Measurements from ENCODE around the gene SUPT16H. TPM values are rescaled to one million over a fixed set of nuclear protein-coding genes. Genes with fewer than 3 reads are reported as not detected.
A peak's percentile ranks its signal among the peaks of the same experiment; 100 is the strongest.

SUPT16H gene
- total and polyA plus RNA-seq, 2 of the 8 experiments (the other 6 are each of a cell fraction or from before 2014, with no cell fraction given): 138 to 201 TPM

GRCh38 chr14:21309238-21309636 is 74.6 kb downstream of the SUPT16H start:
- Histone ChIP-seq H3K4ac (replicated peaks; ENCODE audit: insufficient read length, low read depth, low read length) (peak overlapping the region; percentile 87), H3K18ac (ENCODE audit: extremely low read depth, low read length) (peak overlapping the region; percentile 97), H2BK12ac (ENCODE audit: low read depth, low read length) (peak overlapping the region; percentile 100), H3K9me3 (ENCODE audit: insufficient read depth in 2 of 2, low read depth in 1 of 2, low read length in 1 of 2) (no peaks in the 10 kb centered on the region), H3K4me3 (ENCODE audit: extremely low read depth in 1 of 4, insufficient read depth in 2 of 4, low read depth in 3 of 4, low read length in 4 of 4) (peak overlapping the region in 2 of 4 experiments; percentile 1 to 49; a peak in 2 of 8 replicates), H3K27ac (ENCODE audit: low read depth, low read length) (peak overlapping the region; percentile 77), H3K36me3 (ENCODE audit: control insufficient read depth in 2 of 4, insufficient read depth in 4 of 4, low read length in 3 of 4) (no peaks in the 10 kb centered on the region), H2AK5ac (ENCODE audit: low read depth, low read length) (peak overlapping the region; percentile 100), H4K8ac (ENCODE audit: extremely low read depth, insufficient read depth, low read length) (peak overlapping the region; percentile 93; the same call in 1 of the 2 replicates), H3K23me2 (ENCODE audit: low read depth, low read length) (peaks cover 2% of the 10 kb centered on the region), H2BK5ac (ENCODE audit: low read depth, low read length) (peak overlapping the region; percentile 98), H3K14ac (ENCODE audit: insufficient read length) (no peak overlapping the region), H2BK120ac (replicated peaks; ENCODE audit: low read depth, low read length) (peak overlapping the region; percentile 97), H3K9ac (replicated peaks in 1 of 4; ENCODE audit: extremely low read depth in 1 of 4, low read depth in 3 of 4, low read length in 3 of 4) (peak overlapping the region in 3 of 4 experiments; percentile 35 to 73 (median 68); a peak in 6 of 7 replicates), H4K20me1 (replicated peaks in 1 of 2; ENCODE audit: control insufficient read depth in 1 of 2, insufficient read depth in 2 of 2, low read length in 2 of 2) (no peaks in the 10 kb centered on the region), H2AFZ (ENCODE audit: low read length) (no peak overlapping the region), H4K5ac (ENCODE audit: insufficient read length, low read depth, low read length) (peak overlapping the region; percentile 72), H3K4me2 (ENCODE audit: insufficient read depth in 1 of 2, low read depth in 2 of 2, low read length in 2 of 2) (peak overlapping the region; percentile 57 to 70), H4K91ac (replicated peaks; ENCODE audit: insufficient read length, low read length) (peak overlapping the region; percentile 98), H3K4me1 (replicated peaks in 1 of 4; ENCODE audit: control insufficient read depth in 3 of 4, insufficient read depth in 4 of 4, low read length in 3 of 4) (peaks cover 2 to 9% (median 4%) of the 10 kb centered on the region in 4 experiments; a peak in 4 of 7 replicates), H3K79me1 (ENCODE audit: low read depth, low read length) (no peaks in the 10 kb centered on the region), H3K56ac (replicated peaks; ENCODE audit: insufficient read length, low read depth, low read length) (no peak overlapping the region), H2BK20ac (ENCODE audit: low read length) (peak overlapping the region; percentile 51; the same call in 1 of the 2 replicates), H3K23ac (ENCODE audit: insufficient read length) (no peak overlapping the region), H2BK15ac (ENCODE audit: low read length) (peak overlapping the region; percentile 48; the same call in 1 of the 2 replicates), H3K79me2 (ENCODE audit: control insufficient read depth in 1 of 2, insufficient read depth in 2 of 2, low read length in 2 of 2) (no peaks in the 10 kb centered on the region), H3K27me3 (replicated peaks in 1 of 4; ENCODE audit: control insufficient read depth in 3 of 4, extremely low read depth in 1 of 4, insufficient read depth in 3 of 4, low read length in 3 of 4) (no peaks in the 10 kb centered on the region)
- peak in 1 of 2 experiments; percentile 49 for DNase-seq (ENCODE audit: low read depth in 1 of 2, low spot score in 2 of 2)
- no peak for FAIRE-seq
- whole genome bisulfite sequencing, 2 experiments (ENCODE audit: extremely low coverage in 1 of 2, insufficient coverage in 1 of 2, insufficient read length in 1 of 2, insufficient replicate concordance in 2 of 2, low coverage in 1 of 2, low lambda C conversion rate in 2 of 2, missing lambda C conversion rate in 1 of 2): 65% methylated on average over 8 of the region's 8 CpGs; no CpG with 5 or more reads in 1 of the 2 experiments
- POLR2A ChIA-PET (ENCODE audit: partially characterized antibody): interaction anchor here (0.7 to 5.6 kb wide), 28 partner anchors 8 to 225 kb away, joined by 3 to 44 read pairs (median 4); partner anchors contain the start of genes HNRNPC and SALL2
- TF ChIP-seq RAD21 (IDR thresholded peaks at IDR 0.05 in 1 of 2, conservative IDR thresholded peaks at IDR 0.05 in 1 of 2; ENCODE audit: low read depth in 2 of 2, low read length in 2 of 2): no peak
- no peak for TF ChIP-seq CTBP2 (IDR thresholded peaks at IDR 0.05; ENCODE audit: borderline replicate concordance, insufficient read depth, insufficient read length, low read length)
- no peak for TF ChIP-seq USF2 (IDR thresholded peaks at IDR 0.05; ENCODE audit: low read length)
- TF ChIP-seq GABPA (IDR thresholded peaks at IDR 0.05; ENCODE audit: borderline replicate concordance, insufficient read depth, low read length): no peak
- TF ChIP-seq TCF12 (IDR thresholded peaks at IDR 0.05; ENCODE audit: low read depth, low read length): no peak
- no peak for TF ChIP-seq CBX5 (IDR thresholded peaks at IDR 0.05; ENCODE audit: low read depth, low read length)
- CTCF ChIA-PET (ENCODE audit: partially characterized antibody): interaction anchor here (3.2 kb wide), 1 partner anchor 11 kb away, joined by 10 read pairs; no protein-coding TSS in a partner anchor
